Posterior vena cava (tissue), 2 donors: ENCODE data around the gene CCDC191. TPM values are rescaled to one million over a fixed set of nuclear protein-coding genes. Genes with fewer than 3 reads are reported as not detected.

Source experiments
- DNase-seq: peaks from one replicate; pipeline ENCODE4 v3.0.0-alpha.2; 2020; ENCODE audit warnings: low spot score
- intact Hi-C, 2 donors: fragments of 100-400 bp; cut with DNase I; formaldehyde crosslinking; loops; one replicate each; pipeline versions ENCODE4 v1.14.1 to v1.14.2; 2022 to 2023
- total RNA-seq, 2 donors: library from RNA; stranded (reverse); fragmentation: NEBNext Ultra II Directional; extraction: Animal tissue kit (Norgen Biotek cat#: 25700); gene quantifications; one replicate each; pipeline ENCODE4 v1.2.1, GENCODE V29; 2021
- donor health status: DM: yes; HTN: yes; CAD: no.
- donor health status: DM: yes; HTN: yes; CAD: no.

CCDC191 gene
- total RNA-seq, 2 donors from 2014 or later = 2.7 to 3.5 TPM

DNA sequence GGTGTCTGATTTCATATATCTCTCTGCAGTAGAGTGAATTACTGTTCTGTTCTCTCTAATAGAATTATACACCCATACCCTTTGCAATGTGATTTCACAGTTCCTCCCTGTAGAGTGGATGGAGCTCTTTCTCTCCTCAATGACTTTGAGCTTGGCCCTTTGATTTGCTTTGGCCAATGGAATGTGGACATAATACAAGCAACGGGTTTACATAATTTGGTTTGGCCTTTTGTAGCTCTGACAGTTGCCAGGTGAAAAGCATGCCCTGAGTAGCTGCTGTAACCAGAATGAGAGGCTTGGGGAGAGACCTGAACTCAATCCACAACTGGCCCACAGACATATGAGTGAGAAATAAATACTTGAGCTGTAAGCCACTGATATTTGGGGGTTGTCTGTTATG lies 76.4 kb downstream of the CCDC191 start:
- intact Hi-C loops = loop anchor here in 1 of 2 donors (5.0 kb wide), 1 partner anchor 1272 kb away; no protein-coding TSS in a partner anchor
- no peak for DNase-seq

DNA sequence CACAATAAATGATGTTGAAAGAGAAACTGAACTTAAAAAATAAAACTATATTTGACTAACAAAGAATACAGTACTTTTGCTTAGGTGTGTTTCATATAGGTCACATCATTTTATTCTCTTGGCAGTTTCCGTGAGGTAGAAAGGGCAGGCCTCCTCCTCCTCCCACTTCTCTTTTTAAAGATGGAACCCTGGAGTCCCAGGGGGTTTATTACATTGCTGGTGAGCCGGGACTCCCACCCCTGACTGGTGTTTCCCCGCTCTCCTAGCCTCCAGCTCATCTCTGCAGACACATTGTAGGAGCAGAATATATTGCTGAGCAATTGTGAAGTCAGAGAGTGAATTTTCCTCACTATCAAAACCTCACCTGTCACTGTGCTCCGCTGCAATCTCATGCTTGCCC lies 78.5 kb downstream of the CCDC191 start:
- intact Hi-C loops = loop anchor here in 1 of 2 donors (5.0 kb wide), 1 partner anchor 1274 kb away; no protein-coding TSS in a partner anchor
- DNase-seq = no peak

DNA sequence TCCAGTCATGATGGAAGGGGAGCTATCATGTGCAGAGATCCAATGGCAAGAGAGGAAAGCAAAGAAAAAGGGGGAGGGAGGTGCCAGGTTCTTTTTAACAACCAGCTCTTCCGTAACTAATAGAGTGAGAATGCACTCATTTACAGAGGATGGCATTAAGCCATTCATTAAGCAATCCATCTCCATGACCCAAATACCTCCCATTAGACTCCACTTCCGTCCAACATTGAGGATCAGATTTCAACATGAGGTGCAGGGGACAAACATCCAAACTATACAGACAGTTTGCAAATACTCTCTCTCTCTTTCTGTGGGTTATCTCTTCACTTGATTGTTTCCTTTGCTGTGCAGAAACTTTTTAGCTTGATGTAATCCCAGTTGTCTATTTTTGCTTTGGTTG lies 87.3 kb downstream of the CCDC191 start:
- intact Hi-C loops = no loop called here
- DNase-seq = no peak

DNA sequence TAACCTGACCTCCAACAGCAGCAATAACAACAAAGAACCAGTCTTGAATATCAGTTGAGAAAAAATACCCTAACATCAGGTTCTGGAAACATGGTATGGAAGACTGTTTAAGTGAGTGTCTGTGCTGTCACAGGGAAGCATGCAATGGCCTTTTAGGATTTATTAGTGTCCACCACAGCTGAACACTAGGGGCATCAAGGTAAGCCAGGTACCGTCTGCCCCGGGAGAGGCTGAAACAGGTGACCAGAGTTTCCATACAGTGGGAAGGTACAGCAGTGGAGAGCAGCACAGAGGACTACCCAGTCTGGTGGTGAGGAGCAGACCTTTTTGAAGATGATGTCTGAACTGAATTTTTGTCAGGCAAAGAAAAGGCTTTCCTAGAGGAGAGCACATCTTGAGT lies 90.2 kb downstream of the CCDC191 start:
- intact Hi-C loops = no loop called here
- no peak for DNase-seq

DNA sequence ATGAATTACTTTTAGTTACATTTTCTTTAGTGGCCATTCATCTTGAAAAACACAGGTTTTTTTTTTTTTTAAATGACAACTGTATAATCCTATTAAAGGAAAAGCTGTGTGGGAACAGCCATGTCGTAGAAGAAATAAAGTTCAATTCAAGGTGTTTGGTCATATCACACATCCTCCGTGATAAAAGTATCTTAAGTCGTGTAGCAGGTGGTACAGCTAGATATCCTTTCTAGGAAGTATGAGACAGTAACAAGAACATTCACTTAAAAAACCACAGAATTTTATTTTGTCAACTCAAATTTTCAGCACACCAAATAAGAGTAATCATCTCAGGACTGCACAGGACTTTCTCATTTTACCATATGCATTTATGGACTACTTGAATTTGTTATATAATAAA lies 92.4 kb downstream of the CCDC191 start:
- no peak for DNase-seq
- intact Hi-C loops = no loop called here

DNA sequence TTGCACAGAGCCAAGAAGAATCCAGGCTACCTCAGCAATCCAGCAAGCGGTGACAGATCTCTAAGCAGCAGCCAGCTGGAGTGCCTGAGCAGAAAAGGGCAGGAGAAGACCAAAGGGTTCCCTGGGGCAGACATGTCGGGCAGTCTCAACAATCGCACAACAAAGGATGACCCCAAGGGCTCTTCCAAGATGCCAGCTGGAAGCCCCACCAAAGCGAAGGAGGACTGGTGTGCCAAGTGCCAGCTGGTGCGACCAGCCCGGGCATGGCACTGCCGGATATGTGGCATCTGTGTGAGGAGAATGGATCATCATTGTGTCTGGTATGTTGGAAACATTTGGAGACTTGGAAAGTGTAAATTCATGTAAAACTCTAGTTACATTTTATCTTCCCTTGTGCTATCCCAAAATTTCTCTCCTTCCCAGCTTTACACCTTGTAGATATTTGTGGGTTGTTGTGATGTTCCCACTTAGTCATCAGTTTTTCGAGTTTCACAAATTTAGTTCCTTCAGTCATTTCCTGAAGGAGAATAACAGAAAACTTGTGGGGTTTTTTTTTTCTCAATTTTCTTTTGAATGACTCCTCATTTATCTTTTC lies 102.1 kb downstream of the CCDC191 start:
- no peak for DNase-seq
- intact Hi-C loops = no loop called here

DNA sequence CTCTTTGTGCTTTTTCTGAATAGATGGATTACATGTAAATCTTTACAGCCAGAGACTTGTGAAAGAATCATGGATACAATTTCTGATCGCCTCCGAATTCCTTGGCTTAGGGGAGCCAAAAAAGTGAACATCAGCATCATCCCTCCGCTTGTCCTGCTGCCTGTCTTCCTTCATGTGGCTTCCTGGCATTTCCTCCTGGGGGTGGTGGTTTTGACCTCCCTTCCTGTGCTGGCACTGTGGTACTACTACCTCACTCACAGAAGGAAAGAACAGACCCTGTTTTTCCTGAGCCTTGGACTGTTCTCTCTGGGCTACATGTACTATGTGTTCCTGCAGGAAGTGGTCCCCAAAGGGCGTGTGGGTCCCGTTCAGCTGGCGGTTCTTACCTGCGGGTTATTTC lies 102.6 kb downstream of the CCDC191 start:
- DNase-seq = no peak

DNA sequence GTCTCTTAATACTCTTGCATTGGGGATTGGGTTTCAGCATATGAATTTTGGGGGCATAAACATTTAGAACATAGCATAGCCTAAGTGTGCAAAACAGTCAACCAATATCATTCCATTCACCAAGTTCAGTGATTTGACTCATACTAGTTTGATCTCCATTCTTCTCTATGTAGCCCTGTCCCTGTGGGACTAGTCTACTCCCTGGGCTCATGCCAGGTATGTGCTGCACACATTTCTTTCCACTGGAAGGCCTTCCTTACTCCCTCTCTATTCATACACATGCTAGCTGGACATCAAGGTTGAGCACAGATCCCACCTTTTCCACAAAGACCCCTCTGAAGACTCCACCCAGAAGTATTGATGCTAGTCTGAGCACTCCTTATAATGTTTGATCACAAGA lies 103.4 kb downstream of the CCDC191 start:
- DNase-seq = no peak
- intact Hi-C loops = no loop called here

More for the DNA sequence above, 102.6 kb downstream of the CCDC191 start:
- intact Hi-C loops = no loop called here

DNA sequence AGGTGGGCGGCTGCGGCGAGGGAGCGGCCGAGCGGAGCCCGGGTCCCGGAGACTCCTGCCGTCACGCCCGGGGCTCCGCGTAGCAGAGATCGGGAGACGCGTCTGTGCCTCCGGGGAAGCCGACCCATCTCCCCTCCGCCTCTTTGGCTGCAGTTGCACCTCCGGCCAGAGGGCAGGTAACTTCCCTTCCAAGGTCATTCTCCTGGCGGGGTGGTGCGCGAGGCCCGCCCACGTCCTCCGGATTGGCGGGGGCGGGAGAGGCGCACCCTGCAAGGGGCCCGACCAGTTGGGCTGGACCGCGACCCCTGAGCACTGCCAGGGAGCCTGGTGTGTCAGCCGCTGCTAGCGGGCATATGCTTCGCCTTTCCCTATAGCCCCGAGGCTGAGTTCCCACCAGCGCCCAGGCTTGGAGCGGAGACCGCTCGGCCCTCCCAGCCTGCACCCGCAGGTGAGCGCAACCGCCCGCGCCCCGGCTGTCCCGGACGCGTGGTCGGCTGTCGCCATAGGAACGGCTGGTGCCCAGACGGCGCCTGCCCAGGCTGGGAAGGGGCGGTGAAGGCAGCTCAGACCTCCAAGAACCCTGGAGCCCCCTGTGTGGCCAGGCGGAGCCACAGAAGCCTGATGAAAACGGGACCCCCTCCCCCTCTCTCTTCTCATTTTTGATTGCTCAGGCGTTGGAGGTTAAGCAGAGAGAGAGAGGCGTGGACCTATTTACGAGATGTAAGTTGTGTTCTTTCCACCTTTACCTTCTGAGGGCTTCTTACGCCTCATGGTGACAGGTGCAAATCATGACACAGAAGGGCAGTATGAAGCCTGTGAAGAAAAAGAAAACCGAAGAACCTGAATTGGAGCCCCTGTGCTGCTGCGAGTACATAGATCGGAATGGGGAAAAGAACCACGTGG lies 108.1 kb downstream of the CCDC191 start:
- intact Hi-C loops = loop anchor here in 1 of 2 donors (5.0 kb wide), 1 partner anchor 1341 kb away; no protein-coding TSS in a partner anchor
- DNase-seq = no peak

DNA sequence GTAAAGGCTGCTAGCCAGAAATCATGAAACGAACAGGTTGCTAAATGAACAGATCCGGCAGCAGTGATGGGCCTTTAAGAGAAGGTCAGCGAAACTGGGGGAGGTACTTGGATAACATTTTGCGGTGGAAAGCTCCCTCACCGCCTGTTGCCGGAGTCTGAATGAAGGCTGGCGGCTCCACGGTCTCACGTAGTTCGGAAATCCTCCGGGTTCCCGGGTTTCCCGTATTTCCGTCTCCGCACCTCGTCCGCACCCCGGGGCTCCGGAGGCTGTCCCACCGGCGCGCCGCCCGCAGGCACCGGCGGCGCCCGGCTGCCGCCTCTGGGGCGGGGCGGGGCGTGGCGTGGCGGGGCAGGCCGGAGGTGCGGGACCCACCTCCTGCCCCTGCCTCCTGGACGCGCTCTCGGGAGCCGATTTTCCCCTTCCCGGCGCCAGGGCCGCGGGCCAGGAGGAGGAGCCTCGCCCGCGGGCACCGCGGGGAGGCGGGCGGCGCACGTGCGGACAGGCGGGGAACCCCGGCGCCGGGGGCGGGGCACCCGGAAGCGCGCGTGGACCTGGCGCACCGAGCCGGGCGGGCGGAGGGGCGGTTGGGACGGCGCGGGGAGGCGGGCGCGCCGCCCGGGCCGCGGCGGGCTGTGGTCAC lies 108.8 kb downstream of the CCDC191 start, which contains the start of gene ZDHHC23:
TSS of gene ZDHHC23 (plus strand) at position 642 of the 643 bp plus-strand sequence. CDS start 790 bp downstream, outside the sequence.
- DNase-seq = peak; percentile 85
- intact Hi-C loops = loop anchor here in 1 of 2 donors (5.0 kb wide), 1 partner anchor 1340 kb away; no protein-coding TSS in a partner anchor

DNA sequence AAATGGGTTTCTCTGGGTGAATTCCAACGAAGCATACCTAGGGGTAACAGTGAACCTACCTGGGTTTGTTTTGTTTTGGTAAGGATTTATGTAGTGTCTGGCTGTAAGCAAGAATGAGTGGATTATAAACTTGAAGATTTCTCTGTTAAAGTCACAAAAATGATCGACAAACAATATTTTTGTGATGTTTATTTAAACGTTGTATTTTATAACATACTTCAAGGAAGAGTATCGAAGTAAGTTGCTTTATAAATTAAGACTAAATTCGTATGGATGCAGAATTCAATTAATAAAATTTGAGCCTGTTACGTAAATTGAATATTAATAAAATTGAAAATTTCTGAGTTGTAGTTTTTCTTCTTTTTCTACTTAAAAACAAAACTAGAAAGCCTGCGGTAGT lies 109.5 kb downstream of the CCDC191 start:
- intact Hi-C loops = loop anchor here in 1 of 2 donors (5.0 kb wide), 1 partner anchor 1340 kb away; no protein-coding TSS in a partner anchor
- DNase-seq = no peak

DNA sequence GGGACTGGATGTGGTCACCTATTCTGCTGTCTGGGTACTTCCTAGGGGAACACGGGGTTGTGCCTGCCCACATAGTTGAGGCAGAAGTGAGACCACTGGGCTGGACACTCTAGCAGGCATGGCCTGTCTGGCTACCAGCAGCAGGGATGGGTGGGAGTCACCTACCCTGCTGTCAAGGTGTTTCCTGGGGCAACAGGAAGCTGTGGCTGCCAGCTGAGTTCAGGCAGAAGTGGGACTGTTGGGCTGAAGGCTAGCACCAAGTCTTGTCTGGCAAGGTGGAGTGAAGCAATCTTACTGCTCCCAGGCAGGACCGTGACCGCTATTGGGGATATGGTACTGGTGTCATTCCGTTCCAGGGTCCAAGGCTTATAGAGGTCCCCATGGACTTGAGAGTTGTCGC lies 128.8 kb downstream of the CCDC191 start:
- intact Hi-C loops = no loop called here
- DNase-seq = no peak

DNA sequence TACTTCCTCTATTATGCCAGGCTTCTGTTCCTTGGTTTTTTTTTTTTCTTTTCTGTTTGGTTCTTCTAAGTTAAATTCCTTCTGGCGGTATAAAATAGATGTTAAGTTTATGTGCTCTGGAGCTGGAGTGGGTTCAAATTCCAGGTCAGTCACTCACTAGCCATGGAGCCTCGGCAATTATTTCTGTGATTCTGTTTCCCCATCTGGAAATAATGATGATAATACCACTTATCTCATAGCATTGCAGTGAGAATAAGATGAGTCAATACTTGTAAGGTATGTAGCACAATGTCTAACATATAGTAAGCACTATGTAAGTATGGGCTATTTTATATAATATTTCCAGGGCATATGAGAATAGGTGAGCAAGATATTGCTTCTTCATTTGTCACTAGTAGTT lies 141.7 kb downstream of the CCDC191 start:
- no peak for DNase-seq
- intact Hi-C loops = no loop called here

Other genes with a start within 250 kb of the CCDC191 start
- 1 to 10 TPM; 1.1 to 1.2 TPM for gene GRAMD1C, start 217.7 kb downstream of the CCDC191 start, total RNA-seq
- gene ZDHHC23, start 108.5 kb downstream of the CCDC191 start, total RNA-seq = 1 to 10 TPM in 1 of 2 donors, under 1 TPM in 1; 0.93 to 2.3 TPM
- gene QTRT2, start 211 bp upstream of the CCDC191 start, total RNA-seq = 10 to 100 TPM; 16.4 to 16.9 TPM
- gene DRD3, start 122.5 kb upstream of the CCDC191 start, total RNA-seq = not detected
- not detected for gene ZNF80, start 181.1 kb upstream of the CCDC191 start, total RNA-seq
- under 1 TPM; 0.48 to 0.60 TPM for gene TIGIT, start 237.5 kb upstream of the CCDC191 start, total RNA-seq